Tibial artery (tissue), 4 donors: ENCODE measurements around the gene STING1.
"Not testable (repeated sequence)": the region's sequence is repeated elsewhere in the genome, so short reads cannot be mapped to it uniquely, and the experiment has no call there.

Experiments
- DNase-seq, 2 donors: peaks; one replicate each; pipeline ENCODE4 v3.0.0-alpha.2; 2019
- H3K27ac ChIP-seq, 2 donors: fragments of 200-600 bp; sonication (generic) in 1 of 2; 1 replicate in 1 of 2; 2 replicates in 1 of 2; pipeline ENCODE4 v1.5.1; 2018 to 2019; ENCODE audit warnings: mild to moderate bottlenecking in 1 of 2
- H3K27me3 ChIP-seq, 2 donors: fragments of 200-600 bp; sonication (generic) in 1 of 2; one replicate each; pipeline versions ENCODE4 v1.5.1 to v1.6.0; 2016 to 2019
- H3K36me3 ChIP-seq, 3 donors: fragments of 200-600 bp; sonication (generic) in 2 of 3; one replicate each; pipeline ENCODE4 v1.5.1; 2016 to 2019; ENCODE audit warnings: mild to moderate bottlenecking in 2 of 3
- H3K4me1 ChIP-seq, 4 donors: fragments of 200-600 bp; sonication (generic) in 2 of 4; 1 replicate in 3 of 4; 2 replicates in 1 of 4; pipeline ENCODE4 v1.5.1; 2016 to 2019
- H3K4me3 ChIP-seq, 2 donors: fragments of 200-600 bp; sonication (generic) in 1 of 2; 1 replicate in 1 of 2; 2 replicates in 1 of 2; pipeline ENCODE4 v1.5.1; 2018 to 2019; ENCODE audit warnings: mild to moderate bottlenecking in 2 of 2
- H3K9me3 ChIP-seq, 3 donors: fragments of 200-600 bp; sonication (generic) in 1 of 3; one replicate each; pipeline ENCODE4 v1.5.1; 2016 to 2019
- intact Hi-C: fragments of 100-400 bp; cut with DNase I; formaldehyde crosslinking; loops from one replicate; pipeline ENCODE4 v1.15.0; 2023; ENCODE audit warnings: low total_unique reads
- TF ChIP-seq, protein P1 (sequence below), 2 experiments: fragments of 200-600 bp in 1 of 2; fragments of 450-650 bp in 1 of 2; IDR thresholded peaks; one replicate each; pipeline ENCODE4 v1.5.1; 2017 to 2019; ENCODE audit warnings: antibody characterized with exemption in 2 of 2, mild to moderate bottlenecking in 1 of 2, moderate library complexity in 1 of 2

STING1 gene

DNA sequence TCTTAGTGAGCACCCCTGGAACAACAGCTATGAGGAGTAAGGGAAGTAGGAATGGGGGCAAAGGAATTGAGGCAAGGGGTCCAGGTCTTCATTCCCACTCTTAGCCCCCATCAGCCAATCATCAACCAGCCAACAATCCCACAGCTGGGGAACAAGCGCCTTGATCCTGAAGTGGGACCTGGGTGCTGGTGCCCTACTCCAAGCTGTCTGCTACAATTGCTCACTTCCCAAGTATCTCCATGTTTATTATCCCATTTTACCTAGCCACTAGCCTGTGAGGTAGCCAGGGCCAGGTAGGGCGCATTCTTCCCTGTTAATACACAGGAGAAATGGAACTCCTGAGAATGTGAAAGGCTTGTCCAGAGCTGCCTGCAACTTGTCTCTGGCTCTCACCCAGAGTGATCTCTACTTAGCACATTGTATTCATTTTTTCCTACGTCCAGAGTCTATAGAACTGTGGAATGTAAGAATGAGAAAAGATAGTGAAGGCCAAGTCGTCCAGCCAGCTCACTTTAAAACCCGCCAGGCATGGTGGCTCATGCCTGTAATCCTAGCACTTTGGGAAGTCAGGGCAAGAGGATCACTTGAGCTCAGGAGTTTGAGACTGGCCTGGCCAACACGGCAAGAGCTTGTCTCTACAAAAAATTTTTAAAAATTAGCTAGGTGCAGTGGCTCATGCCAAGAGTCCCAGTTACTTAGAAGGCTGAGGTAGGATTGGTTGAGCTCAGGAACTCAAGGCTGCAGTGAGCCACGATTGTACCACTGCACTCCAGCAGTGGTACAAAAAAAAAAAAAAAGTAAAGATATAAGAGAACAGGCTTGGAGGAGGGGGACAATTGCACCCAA, 37.0 kb downstream of the STING1 start:
- TF ChIP-seq, protein P1, sequence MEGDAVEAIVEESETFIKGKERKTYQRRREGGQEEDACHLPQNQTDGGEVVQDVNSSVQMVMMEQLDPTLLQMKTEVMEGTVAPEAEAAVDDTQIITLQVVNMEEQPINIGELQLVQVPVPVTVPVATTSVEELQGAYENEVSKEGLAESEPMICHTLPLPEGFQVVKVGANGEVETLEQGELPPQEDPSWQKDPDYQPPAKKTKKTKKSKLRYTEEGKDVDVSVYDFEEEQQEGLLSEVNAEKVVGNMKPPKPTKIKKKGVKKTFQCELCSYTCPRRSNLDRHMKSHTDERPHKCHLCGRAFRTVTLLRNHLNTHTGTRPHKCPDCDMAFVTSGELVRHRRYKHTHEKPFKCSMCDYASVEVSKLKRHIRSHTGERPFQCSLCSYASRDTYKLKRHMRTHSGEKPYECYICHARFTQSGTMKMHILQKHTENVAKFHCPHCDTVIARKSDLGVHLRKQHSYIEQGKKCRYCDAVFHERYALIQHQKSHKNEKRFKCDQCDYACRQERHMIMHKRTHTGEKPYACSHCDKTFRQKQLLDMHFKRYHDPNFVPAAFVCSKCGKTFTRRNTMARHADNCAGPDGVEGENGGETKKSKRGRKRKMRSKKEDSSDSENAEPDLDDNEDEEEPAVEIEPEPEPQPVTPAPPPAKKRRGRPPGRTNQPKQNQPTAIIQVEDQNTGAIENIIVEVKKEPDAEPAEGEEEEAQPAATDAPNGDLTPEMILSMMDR (IDR thresholded peaks at IDR 0.05): no peak
- no peak overlapping the region for H3K27ac ChIP-seq

DNA sequence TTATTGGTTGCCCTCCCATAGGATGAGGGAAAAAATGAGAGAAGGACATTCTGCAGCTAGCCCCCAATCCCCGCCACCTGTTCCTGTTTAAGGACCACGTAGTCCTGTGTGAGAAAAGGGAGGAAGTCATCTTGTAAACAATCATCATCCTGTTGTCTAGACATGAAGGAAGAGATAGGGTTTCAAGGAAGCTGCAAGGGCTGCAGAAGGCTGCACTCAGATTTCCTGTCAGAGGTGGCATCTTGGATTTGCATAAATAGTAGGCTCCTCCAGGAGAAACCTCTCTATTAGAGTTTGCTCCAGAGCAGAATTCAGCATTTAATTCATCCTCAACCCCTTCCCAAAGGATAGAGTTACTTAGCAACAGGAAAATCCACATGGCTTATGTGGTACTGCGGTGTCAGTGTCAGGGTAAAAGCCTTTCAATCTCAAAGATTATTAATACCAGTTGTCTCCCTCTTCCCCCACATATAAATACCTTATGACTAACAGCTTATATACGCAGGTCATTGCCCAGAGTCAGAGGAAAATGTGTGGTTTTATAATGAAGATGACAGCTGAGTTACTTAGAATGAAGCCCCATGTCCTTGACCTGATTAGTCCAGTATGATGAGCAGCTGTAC, 38.6 kb downstream of the STING1 start:
- DNase-seq: peak in 1 of 2 donors; percentile 5
- Histone ChIP-seq H3K9me3 (no peaks in the 10 kb centered on the region), H3K4me3 (no peak overlapping the region), H3K27me3 (no peaks in the 10 kb centered on the region), H3K27ac (no peak overlapping the region), H3K36me3 (no peaks in the 10 kb centered on the region), H3K4me1 (peaks cover 0 to 10% (median 6%) of the 10 kb centered on the region in 4 donors)
- intact Hi-C loops: no loop called here
- TF ChIP-seq, protein P1 (IDR thresholded peaks at IDR 0.05): no peak

More for the DNA sequence above, 37.0 kb downstream of the STING1 start:
- Histone ChIP-seq H3K4me1 (peaks cover 0 to under 1% (median 0%) of the 10 kb centered on the region in 4 donors), H3K4me3 (no peak overlapping the region), H3K36me3 (no peaks in the 10 kb centered on the region), H3K27me3 (no peaks in the 10 kb centered on the region), H3K9me3 (no peaks in the 10 kb centered on the region)
- intact Hi-C loops: no loop called here
- DNase-seq: peak; percentile 8 to 19

DNA sequence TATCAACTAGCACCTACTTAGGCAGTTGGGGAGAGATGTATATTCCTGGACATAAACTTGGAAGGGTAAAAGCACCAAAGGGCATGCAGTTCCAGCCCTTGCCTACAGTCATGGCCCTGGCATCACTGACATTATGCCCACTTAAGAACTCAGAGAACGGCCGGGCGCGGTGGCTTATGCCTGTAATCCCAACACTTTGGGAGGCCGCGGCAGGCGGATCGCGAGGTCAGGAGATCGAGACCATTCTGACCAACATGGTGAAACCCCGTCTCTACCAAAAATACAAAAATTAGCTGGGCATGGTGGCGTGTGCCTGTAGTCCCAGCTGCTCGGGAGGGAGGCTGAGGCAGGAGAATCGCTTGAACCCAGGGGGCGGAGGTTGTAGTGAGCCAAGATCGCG, 42.1 kb downstream of the STING1 start:
- H3K9me3 ChIP-seq, H3K27me3 ChIP-seq, H3K36me3 ChIP-seq, H3K4me3 ChIP-seq, intact Hi-C loops: not testable (repeated sequence)
- peaks cover 0 to 19% (median 8%) of the 10 kb centered on the region in 4 donors for H3K4me1 ChIP-seq
- peak in 1 of 2 donors; percentile 45 for DNase-seq
- H3K27ac ChIP-seq: peak overlapping the region; percentile 92 to 97

DNA sequence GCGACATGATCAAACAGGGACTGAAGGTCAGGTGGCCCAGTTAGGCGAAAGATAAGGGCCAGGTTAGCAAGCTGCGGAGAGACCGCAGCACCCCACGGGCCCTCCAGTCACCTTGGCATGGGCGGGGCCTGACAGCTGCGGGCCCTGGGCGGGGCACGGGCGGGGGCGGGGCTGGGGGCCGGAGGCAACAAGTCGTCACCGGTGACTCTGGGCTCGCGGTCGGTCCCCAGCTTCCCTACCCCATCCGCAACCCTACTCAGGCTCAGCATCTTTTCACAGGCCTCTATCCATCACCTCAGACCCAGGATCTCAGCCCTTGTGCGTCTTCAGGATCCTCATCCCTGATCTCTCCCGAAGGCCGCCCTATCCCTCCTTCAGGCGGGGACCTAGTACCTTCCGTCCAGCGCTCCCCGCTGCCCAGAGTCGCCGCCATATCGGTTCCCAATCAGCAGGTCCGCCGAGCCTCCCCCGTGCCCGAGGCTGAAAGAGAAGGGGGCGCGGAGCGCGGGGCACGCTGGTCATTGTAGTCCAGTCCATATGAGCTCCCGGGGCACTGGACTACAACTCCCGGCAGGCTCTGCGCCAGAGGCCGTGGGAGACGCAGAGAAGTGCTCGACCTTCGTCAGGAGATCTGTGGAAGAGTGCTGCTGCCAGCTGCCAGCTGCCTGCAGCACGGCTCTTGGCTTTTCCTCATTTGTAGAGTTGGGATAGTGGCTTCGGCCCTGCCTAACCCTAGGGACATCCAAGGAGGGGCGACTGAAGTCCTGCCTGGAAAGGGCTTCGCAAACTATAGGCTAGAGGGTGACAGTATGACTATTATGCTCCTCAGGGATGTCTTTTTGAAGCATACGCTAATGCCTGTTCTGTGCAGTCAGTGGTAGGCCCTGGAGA, 43.3 kb downstream of the STING1 start, which contains the start of gene DNAJC18:
Gene DNAJC18, minus strand, starts transcription at position 513 of the 891 bp plus-strand sequence. Its CDS starts 80 bp downstream, at position 433.
- DNase-seq: peak; percentile 96 to 97

DNA sequence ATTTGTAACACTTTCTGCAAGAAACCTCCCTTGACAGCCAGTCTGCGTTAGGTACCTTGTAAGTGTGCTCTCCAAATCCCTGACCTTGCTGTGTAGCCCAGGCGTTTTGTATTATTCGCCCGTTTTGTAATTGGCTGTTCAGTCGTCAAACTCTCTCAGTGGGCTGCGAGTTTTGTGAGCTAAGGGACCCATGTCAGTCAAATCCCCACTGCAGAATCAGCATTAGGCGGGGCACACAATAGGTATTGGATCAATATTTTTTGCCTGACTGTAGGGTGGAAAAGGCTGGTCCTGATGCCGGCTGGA, 43.9 kb downstream of the STING1 start:
- Histone ChIP-seq H3K9me3 (no peaks in the 10 kb centered on the region), H3K4me1 (peaks cover 0 to 19% (median 8%) of the 10 kb centered on the region in 4 donors), H3K4me3 (peak overlapping the region; percentile 62 to 81), H3K27ac (peak overlapping the region; percentile 92 to 97), H3K36me3 (peaks cover 16 to 22% (median 20%) of the 10 kb centered on the region in 3 donors), H3K27me3 (no peaks in the 10 kb centered on the region)
- intact Hi-C loops: no loop called here
- TF ChIP-seq, protein P1 (IDR thresholded peaks at IDR 0.05): no peak
- no peak for DNase-seq

More for the DNA sequence above, 43.3 kb downstream of the STING1 start, which contains the start of gene DNAJC18:
- intact Hi-C loops: no loop called here
- peaks cover 10 to 16% (median 14%) of the 10 kb centered on the region in 3 donors for H3K36me3 ChIP-seq
- TF ChIP-seq, protein P1 (IDR thresholded peaks at IDR 0.05): no peak
- H3K27me3 ChIP-seq: no peaks in the 10 kb centered on the region
- H3K27ac ChIP-seq: peak within 1 kb of the TSS; percentile 92 to 97
- H3K4me1 ChIP-seq: peaks cover 0 to 19% (median 8%) of the 10 kb centered on the region in 4 donors
- H3K4me3 ChIP-seq: peak within 1 kb of the TSS; percentile 62 to 81
- no peaks in the 10 kb centered on the region for H3K9me3 ChIP-seq
